Myocyte (in vitro differentiated cells): ENCODE data around the gene CRADD. TPM values are rescaled to one million over a fixed set of nuclear protein-coding genes. Genes with fewer than 3 reads are reported as not detected.

Source experiments
- DNase-seq: peaks from one replicate; pipeline ENCODE4 v3.0.0-alpha.2; 2012; ENCODE audit warnings: low read depth
- total RNA-seq: library from RNA; depleted of rRNA; stranded (reverse); fragments of >200 nt; gene quantifications from 2 replicates; pipeline ENCODE4 v1.2.3, GENCODE V29; 2014

Gene CRADD
- total RNA-seq, 1 donor from 2014 or later, result 30.1 TPM

DNA sequence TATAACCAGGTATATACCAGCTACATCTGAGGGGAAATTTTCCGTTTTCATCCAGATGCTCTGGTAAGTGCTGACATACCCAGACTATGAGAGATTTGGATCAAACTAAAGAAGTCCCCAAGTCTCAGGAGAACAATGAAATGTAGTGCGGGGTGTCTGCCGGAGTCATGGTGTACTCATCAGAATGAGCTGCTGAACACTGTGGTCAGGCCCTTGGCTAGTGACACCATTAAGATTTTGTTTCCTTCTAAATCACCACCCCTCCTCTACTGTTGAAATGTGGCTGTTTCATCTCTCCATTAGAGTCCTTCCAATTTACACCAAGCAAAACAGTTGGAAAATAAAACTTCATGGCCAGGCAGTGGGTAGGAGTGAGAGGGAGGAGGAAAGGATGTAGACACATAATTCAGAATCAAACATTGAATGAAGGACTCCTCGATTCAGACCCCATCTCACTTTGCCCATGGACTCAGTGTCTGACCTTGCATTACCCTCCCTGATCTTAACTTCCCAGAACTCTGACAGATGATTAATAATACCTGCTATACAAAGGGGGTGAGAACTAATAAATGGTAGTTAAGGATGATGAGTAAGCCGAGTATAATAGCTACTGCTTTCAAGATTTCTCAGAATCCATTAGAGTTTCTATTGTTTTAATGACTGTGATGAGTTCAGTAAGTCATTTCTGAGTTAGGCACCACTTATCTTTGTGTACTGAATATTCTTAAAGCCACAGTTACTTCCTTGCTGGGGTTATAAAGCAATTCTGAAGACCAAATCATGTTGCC lies 127.4 kb downstream of the CRADD start:
- DNase-seq, result no peak

GRCh38 chr12:93805736-93806141 lies 128.6 kb downstream of the CRADD start:
- DNase-seq, result no peak

DNA sequence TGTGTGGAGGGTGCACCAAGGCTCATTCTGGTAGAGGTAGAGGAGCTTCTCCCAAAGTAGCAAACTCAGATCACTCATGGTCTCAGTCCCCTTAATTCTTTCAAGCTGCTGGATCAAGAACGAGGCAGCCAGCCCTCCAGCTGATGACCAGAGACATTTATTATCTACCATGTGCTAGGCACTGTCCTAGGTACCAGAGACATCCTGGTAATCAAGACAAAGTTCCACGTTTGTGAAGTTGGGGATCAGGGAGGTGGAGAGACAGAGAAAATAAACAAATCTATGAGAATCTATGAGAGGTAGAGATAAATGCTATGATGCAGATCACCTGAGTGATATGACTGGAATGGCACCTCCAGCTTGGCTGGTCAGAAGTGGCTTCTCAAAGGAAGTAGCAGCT lies 130.2 kb downstream of the CRADD start:
- no peak for DNase-seq

- DNase-seq, result no peak
Measured at GRCh38 chr12:93808169-93808899, 131.2 kb downstream of the CRADD start.

DNA sequence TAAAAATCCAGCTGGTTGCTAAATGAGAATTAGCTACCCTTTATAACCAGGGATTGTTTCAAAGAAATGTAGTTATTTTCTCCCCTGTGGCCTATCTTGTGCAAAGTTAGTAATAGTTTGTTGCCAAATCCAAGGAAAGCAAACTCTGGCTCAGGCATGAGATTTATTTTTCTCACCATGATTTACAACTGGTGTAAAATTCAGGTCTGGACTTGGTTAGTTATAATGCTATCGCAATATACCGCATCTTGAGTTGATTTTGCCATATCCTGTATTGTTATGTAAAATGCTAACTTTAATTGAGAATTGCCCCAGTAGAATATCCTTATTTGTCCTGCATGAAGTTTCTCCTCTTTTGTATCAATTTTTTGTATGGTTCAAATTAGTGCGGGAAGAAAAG lies 135.5 kb downstream of the CRADD start:
- no peak for DNase-seq

DNA sequence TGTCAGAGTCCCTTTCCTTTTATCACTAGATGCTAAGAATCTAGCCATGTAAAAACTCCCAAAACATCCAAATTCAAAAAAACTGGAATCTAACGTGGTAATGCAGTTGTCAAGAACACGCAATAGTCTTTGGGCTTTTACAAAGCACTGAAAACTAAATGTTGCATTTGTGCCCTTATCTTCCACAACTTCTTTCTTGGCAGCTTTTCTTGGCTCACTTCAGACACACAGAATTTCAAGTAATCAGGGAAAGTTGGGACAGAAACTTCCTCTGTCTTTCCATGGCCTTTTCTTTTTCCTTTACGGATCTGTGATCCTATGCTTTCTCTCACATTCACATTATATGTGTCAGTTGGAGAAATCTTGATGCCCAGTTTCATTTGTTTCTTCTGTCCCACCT lies 136.0 kb downstream of the CRADD start:
- DNase-seq, result no peak

GRCh38 chr12:93813972-93814821 lies 137.0 kb downstream of the CRADD start:
- DNase-seq, result peak; percentile 87

GRCh38 chr12:93818488-93819049 lies 141.4 kb downstream of the CRADD start:
- DNase-seq, result no peak

GRCh38 chr12:93819050-93819491 lies 141.9 kb downstream of the CRADD start:
- DNase-seq, result no peak

DNA sequence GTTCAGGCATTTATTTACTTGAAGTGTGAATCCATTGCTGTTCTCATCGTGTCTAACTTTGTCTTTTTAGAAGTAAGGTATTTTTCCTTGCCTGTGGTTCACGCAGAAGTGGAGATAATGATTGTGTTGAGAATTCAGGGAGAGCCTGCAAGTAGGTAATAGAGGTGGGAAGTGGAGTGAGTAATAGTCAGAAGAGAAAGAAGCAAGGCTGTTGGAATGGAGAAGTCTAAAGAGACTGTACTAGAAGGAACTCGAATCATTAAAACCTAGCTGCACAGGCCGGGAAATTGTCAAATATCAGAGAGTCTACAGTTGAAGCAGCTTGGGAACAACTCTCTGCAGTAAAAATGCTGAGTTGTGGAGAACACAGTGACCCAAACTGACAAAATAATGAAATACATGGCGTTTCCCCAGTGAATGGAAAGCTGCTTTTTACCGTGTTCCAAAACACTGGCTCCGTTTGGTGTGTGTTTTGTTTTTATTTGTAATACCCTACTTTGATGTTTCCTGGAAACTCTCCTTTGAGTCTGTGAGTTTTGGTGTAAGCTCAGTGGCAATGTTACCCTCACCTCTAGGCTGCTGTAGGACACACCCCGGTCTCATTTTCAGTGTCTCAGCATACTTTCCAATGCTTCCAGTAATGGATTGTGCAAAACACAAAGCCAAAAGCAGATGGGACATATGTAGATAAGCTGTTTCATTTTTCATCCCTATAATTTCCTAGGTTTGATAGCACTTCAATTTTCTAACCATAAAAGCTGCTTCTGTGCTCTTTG lies 146.6 kb downstream of the CRADD start:
- DNase-seq, result no peak

- DNase-seq, result no peak
Measured at GRCh38 chr12:93824514-93825500, 147.6 kb downstream of the CRADD start.

DNA sequence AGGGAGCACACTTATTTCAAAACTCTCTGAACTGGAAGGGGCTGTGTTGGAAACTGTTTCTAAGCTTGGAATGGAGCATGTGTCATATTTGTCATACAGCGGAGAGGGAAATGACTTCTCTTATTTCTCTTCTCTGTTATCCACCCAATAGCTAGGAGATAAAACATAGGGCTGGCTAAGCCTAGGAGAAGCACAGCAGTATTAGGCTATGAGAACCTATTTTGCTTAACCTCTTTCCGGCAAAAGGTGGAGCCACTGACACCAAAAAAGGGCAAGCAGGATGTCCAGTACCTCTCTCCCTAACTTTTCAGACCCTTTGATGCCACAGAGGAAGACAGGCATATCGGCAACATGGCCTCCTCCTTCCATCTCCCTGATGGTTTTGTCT lies 148.3 kb downstream of the CRADD start:
- DNase-seq, result no peak

GRCh38 chr12:93825931-93826555 lies 148.9 kb downstream of the CRADD start:
- DNase-seq, result no peak

DNA sequence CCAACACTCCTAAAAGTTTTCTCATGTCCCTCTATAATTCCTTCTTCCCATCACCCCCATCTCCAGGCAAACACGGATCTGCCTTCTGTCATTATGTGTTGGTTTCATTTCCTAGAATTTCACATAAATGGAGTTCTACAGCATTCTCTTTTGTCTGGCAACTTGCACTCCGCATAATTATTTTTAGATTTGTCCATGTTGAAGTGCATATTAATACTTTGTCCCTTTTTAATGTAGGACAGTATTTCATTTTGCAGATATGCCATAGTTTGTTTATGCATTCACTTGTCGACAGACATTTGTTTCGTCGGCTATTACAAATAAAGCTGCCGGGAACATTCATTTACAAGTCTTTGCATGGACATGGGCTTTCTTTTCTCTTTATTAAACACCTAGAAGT lies 150.0 kb downstream of the CRADD start:
- no peak for DNase-seq

DNA sequence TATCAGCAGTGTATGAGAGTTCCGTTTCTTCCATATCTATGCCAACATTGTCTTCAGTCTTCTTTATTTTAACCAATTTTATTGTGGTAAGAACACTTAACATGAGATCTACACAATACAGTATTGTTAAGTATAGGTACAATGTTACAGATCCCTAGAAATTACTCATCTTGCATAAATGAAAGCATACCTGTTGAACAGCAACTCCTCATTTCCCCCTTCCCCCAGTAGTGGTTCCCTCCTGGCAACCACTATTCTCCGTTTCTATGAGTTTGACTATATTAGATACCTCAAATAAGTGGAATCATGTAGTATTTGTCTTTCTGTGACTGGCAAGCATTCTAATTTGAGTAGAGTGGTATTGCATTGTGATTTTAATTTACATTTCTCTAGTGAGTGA lies 150.5 kb downstream of the CRADD start:
- no peak for DNase-seq

DNA sequence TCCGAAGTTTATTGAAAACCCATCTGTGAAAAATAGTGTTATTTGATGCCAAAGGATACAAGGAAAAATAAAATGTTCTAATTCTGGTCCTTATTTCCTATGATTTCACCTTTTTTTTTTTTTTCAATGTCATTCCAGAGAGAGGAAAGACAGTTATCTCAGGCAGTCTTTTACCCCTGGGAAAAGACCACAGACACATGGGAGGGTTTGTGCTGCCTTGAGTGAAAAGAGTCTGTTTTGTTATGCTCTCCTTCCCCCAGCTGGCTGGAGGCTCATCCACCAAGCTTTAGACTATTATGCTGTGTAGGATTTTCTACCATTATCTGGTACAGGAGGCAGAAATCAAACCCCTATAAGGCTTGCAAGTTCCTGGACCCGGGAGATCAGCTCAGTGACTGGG lies 151.8 kb downstream of the CRADD start:
- no peak for DNase-seq

- no peak for DNase-seq
Measured at GRCh38 chr12:93831374-93831773, 154.2 kb downstream of the CRADD start.

GRCh38 chr12:93832131-93832530 lies 155.0 kb downstream of the CRADD start:
- peak; percentile 61 for DNase-seq

GRCh38 chr12:93833946-93834345 lies 156.8 kb downstream of the CRADD start:
- no peak for DNase-seq
